IPS-18c (cell line): Measurements from ENCODE around the gene WDFY2.
"Not testable (repeated sequence)": the region's sequence is repeated elsewhere in the genome, so short reads cannot be mapped to it uniquely, and the experiment has no call there.

Experiments
- H3K4me3 ChIP-seq: 2 replicates; pipeline ENCODE4 v1.7.0; 2013; ENCODE audit warnings: low read depth, mild to moderate bottlenecking, low read length, moderate library complexity; ENCODE audit not compliant: insufficient read depth
- H3K9me3 ChIP-seq: one replicate; pipeline ENCODE4 v1.6.1; 2013; ENCODE audit warnings: mild to moderate bottlenecking, low read length, moderate library complexity; ENCODE audit not compliant: control insufficient read depth, insufficient read depth

Gene WDFY2

DNA sequence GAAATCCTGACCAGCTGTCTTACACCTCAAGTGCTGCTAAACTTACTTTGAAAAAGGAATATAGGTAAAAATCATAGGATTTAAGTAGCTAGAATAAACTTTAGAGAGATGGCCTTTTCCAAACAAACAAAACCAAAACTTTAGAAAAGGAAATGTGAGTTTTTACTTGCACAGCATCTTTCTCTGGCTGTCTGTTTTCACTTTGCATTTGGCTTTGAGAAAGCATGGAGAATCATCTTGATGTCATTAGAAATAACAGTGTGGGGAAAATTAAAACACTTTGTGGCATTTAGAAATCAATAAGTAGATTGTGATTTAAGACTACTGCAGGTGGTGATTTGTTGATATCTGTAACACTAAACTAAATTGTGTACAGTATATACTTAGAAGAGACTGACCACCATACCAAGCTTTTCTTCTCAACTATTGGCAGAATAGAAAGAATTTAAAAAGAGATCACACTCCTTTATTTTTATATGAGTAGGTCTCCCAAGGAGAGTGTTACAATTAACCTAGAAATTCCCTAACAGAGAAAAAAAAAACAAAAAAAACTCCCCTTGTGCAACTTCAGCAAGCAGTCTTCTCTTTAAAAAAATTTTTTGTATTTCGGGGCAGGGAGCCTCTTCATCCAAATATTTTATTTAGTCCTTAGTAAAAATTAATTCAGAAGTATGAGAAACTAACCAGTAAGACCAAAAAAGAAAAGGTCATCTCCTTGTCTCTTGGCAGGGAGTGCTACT, 6.1 kb downstream of the WDFY2 start:
- Histone ChIP-seq H3K4me3 (no peak overlapping the region), H3K9me3 (no peaks in the 10 kb centered on the region)

DNA sequence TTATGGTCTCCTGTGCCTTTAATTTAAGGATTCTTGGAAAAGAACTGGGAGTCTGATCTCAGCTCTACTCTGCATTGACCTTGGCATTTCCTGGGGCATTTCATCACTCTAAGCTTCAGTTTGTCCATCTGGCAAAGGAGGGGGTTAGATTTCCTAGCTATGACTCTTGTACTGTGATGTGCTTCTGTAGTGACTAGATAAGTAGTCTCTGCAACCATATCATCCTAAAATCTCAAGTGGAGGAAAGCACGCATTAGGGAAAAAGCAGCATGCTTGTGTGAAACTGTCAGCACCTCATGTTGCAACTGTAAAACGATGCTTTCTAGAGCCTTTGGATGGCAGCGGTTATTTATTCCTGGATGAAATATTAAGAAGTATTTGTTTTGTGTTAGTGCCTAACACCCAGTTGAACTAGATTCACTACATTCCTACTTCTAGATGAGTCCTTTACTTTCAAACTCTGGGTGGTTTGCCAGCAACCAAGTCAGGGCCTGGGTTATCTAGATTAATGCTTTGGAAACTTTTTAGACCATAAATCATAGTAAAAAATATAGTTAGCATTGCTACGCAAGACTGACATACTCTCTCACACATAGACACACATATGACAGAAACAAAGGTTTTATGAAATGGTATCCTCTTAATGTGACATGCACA, 6.8 kb downstream of the WDFY2 start:
- Histone ChIP-seq H3K4me3 (no peak overlapping the region), H3K9me3 (no peaks in the 10 kb centered on the region)

DNA sequence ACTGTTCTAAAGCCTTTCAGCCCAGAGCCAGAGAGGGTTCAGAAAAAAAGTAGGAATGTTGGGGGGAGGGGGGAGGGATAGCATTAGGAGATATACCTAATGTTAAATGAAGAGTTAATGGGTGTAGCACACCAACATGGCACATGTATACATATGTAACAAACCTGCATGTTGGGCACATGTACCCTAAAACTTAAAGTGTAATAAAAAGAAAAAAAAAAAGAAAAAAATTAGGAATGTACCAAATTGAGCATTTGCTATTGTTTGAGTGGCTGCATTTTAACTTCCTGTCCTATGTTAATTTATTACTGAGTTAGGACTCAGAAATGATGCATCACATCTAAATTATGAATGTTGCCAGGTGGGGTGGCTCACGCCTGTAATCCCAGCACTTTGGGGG, 7.7 kb downstream of the WDFY2 start:
- H3K9me3 ChIP-seq, H3K4me3 ChIP-seq: not testable (repeated sequence)

DNA sequence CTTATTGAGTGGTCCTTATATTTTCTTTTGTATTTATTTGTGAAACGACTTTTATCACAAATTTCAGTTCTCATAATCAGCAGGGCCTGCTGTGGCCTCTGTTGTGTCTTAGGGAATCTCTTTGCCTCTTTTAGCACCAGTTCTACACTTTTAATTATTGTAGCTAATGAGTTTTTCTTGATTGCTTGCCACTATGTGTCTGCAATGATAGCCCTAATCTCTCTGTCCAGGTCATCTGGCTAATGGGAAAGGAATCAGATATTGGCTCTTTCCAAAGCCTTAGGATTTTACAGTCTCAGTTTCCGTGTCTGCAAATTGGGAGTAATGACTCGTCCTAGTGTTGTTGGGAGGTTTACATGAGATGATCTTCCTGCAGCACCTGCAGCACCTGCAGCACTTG, 10.2 kb downstream of the WDFY2 start:
- Histone ChIP-seq H3K9me3 (no peaks in the 10 kb centered on the region), H3K4me3 (no peak overlapping the region)

DNA sequence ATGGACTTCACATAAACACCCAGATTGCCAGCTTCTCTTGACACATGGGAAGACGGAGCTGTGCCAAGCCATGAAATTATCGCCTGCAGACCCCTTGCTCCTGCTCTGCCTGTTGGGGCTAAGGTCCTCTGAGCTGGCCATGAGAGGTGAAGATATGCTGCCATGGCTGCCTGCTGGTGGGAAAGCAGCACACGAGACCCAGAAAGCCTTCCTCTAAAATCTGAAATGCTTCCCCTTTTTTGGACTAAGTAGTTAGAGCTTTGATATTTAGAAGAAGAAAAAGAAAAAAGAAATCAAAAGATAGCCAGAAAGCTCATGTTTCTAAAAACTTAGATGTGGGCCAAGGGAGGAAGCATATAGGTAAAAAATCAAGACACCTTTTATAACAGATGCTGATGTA, 11.2 kb downstream of the WDFY2 start:
- no peak overlapping the region for H3K4me3 ChIP-seq
- no peaks in the 10 kb centered on the region for H3K9me3 ChIP-seq

GRCh38 chr13:51596541-51596940, 12.3 kb downstream of the WDFY2 start:
- no peak overlapping the region for H3K4me3 ChIP-seq

DNA sequence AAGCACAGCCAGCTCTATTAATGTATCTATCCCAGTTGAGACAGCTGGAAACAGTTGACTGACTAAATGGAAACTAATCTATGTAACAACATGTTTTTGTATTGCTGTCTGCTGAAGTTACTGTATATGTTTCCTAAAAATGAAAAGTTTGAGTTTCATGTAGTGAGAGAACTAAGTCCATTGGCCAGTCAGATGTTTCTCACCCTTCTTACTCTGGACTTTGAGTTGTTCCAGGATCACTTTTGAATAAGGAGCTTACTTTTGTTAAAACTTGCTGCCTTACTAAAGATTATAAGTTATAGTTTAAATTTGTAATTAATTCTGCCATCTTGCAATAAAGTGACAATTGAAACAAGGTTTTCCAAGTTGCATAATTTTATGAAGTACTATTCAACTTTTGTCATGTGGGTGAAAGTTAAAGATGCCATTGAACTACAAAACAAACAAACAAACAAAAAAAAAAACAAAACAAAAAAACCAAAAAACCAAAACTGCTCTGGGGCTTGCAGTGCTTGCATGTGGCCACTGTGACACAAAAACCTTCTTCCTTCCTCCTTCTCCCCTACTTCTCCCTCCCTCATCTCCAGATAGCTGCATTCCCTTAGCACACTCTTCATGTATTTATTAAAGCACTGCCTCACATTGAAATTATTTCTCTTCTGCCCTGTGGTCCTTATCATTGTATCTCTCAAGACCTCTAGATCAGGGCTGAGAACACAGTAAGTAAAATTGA, 15.3 kb downstream of the WDFY2 start:
- Histone ChIP-seq H3K9me3 (no peaks in the 10 kb centered on the region), H3K4me3 (no peak overlapping the region)

More at GRCh38 chr13:51596541-51596940, 12.3 kb downstream of the WDFY2 start:
- H3K9me3 ChIP-seq: no peaks in the 10 kb centered on the region

GRCh38 chr13:51600703-51601102, 16.4 kb downstream of the WDFY2 start:
- Histone ChIP-seq H3K9me3 (no peaks in the 10 kb centered on the region), H3K4me3 (no peak overlapping the region)

GRCh38 chr13:51601601-51602565, 17.6 kb downstream of the WDFY2 start:
- Histone ChIP-seq H3K9me3 (no peaks in the 10 kb centered on the region), H3K4me3 (no peak overlapping the region)

- Histone ChIP-seq H3K9me3 (no peaks in the 10 kb centered on the region), H3K4me3 (no peak overlapping the region)
Measured at GRCh38 chr13:51603716-51604115, 19.5 kb downstream of the WDFY2 start.

GRCh38 chr13:51605698-51606097, 21.4 kb downstream of the WDFY2 start:
- Histone ChIP-seq H3K4me3 (no peak overlapping the region), H3K9me3 (no peaks in the 10 kb centered on the region)

DNA sequence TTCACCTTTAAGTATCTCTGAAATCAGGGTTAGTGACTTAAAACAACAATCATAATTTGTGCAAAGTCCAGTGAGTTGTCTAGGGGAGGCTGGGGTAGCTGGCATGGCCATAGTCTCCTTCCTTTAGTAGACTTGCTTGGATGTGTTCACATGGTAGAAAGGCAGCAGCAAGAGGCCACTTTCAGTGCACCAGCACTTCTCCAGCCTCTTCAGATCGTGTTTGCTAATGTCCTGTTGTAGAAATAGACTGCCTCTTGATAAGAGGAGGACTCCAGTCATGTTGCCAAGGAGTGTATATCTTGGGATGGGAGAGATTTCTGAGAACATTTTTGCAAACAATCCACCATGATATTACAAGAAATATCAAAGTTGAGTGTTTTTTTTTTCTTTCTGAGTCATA, 22.9 kb downstream of the WDFY2 start:
- no peak overlapping the region for H3K4me3 ChIP-seq
- H3K9me3 ChIP-seq: no peaks in the 10 kb centered on the region

DNA sequence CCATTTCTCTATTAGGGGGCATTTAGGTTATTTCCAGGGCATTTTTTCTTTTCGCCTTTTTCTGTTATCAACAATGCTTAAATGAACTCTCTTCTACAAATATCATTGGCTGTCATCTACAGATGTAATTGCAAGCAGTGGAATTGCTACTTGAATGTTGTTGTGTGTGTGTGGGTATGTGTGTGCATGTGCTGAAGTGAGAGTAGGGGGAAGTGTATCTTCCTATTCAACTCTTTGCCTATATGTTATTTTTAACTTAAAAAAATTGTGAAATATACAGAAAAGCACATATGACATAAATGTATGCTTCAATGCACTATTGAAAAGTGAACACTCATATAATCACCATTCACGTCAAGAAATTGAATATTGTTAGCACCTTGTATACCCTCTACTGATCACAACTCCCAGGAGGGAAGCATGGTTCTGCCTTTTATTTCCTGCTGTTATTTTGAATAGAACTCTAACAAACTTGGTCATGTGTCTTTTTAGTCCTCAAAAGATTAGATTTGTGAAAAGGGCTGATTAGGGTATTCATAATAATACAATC, 24.7 kb downstream of the WDFY2 start:
- Histone ChIP-seq H3K4me3 (no peak overlapping the region), H3K9me3 (no peaks in the 10 kb centered on the region)

- no peaks in the 10 kb centered on the region for H3K9me3 ChIP-seq
- H3K4me3 ChIP-seq: no peak overlapping the region
Measured at GRCh38 chr13:51612867-51613266, 28.6 kb downstream of the WDFY2 start.

- H3K9me3 ChIP-seq: no peaks in the 10 kb centered on the region
- no peak overlapping the region for H3K4me3 ChIP-seq
Measured at GRCh38 chr13:51613535-51613934, 29.3 kb downstream of the WDFY2 start.

- H3K9me3 ChIP-seq: no peaks in the 10 kb centered on the region
- no peak overlapping the region for H3K4me3 ChIP-seq
Measured at GRCh38 chr13:51614350-51614786, 30.1 kb downstream of the WDFY2 start.

DNA sequence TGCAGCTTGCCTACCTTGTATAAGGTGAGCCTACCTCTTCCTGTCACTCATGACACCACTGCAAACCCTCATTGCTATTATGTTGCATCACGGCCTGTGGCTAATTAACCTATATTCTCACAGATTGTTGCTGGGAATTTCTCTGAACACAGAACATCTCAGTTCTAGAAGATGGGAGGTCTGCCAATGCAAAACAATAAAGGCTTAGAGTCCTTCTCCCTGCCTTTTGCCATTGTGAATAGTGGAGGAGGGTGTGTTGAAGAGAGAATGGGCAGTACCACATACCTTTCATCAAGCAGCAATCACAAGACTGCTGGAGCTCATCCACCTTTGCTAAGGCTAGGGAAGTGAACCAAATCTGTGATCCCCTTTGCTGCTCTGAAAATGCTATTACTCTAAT, 34.4 kb downstream of the WDFY2 start:
- no peaks in the 10 kb centered on the region for H3K9me3 ChIP-seq
- no peak overlapping the region for H3K4me3 ChIP-seq
